Activated T-cell treated with anti-CD3 and anti-CD28 coated beads, Interleukin-2, amount 50 U/mL, for 24 hours (primary cell): Measurements from ENCODE around the gene ZNF345.

Experiments
- DNase-seq: peaks from one replicate; pipeline ENCODE4 v3.0.0-alpha.2; 2020
- H3K27ac Mint-ChIP-seq: 2 replicates; pipeline ENCODE4 v1.8.0; 2020; ENCODE audit warnings: mild to moderate bottlenecking, mixed read lengths
- H3K27me3 Mint-ChIP-seq: 2 replicates; pipeline ENCODE4 v1.8.0; 2020; ENCODE audit warnings: mixed read lengths
- H3K36me3 Mint-ChIP-seq: 2 replicates; pipeline ENCODE4 v1.8.0; 2020; ENCODE audit warnings: low read depth, mixed read lengths
- H3K4me1 Mint-ChIP-seq: 2 replicates; pipeline ENCODE4 v1.8.0; 2020; ENCODE audit warnings: low read depth, mixed read lengths
- H3K4me3 Mint-ChIP-seq: 2 replicates; pipeline ENCODE4 v1.8.0; 2020; ENCODE audit warnings: mild to moderate bottlenecking, moderate library complexity, mixed read lengths
- H3K9me3 Mint-ChIP-seq: 2 replicates; pipeline ENCODE4 v1.8.0; 2020; ENCODE audit warnings: mixed read lengths

Gene ZNF345

DNA sequence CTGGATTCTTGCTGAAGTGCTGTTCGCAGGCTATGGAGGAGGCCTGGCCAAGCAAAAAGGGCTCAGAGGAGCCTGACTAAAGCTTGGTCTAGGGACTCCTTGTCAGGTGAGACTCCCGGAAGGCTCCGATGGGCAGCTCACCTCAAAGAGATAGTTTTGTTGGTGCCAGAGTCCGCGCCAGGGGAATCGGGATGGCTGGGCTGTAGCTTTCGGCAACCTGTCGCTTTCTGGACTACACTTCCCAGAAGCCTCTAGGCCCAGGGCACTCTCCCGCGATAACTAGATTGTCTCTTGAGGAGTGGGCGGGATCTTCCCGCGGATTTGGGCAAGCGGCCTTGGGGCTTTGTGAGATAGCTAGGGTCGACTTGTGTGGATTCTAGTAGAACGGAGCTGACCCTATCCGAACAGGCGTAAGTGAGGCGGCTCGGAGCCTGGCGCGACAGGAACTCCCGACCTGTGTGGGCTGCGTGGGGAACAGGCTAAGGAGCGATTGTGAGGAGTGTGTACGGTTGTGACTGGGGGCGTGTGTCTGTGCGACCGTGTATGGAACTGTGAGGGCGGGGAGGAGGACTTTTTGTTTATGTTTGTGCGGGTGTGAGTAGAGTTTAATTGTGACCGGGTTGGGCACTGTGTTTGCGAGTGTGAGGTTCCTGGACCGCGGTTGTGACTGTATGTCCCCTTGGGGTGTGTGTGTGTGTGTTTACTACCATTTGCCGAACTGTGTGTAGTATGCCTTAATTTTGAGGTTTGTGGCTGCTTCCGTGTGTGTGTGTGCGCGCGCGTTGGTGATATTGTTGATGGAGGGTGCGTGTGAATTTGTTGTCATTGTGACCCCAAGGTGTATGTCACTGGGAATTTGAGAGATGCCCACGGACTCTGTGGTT, at the start of gene ZNF345:
Gene ZNF345, plus strand, starts transcription at position 318 of the 884 bp plus-strand sequence. CDS start 25,955 bp downstream, outside the sequence.
- Mint-ChIP-seq H3K4me1 (peaks cover 16% of the 10 kb centered on the region), H3K4me3 (no peak within 1 kb of the TSS), H3K27me3 (no peaks in the 10 kb centered on the region), H3K9me3 (peaks cover 26% of the 10 kb centered on the region), H3K36me3 (peaks cover 33% of the 10 kb centered on the region), H3K27ac (no peak within 1 kb of the TSS)
- DNase-seq: peak; percentile 85

DNA sequence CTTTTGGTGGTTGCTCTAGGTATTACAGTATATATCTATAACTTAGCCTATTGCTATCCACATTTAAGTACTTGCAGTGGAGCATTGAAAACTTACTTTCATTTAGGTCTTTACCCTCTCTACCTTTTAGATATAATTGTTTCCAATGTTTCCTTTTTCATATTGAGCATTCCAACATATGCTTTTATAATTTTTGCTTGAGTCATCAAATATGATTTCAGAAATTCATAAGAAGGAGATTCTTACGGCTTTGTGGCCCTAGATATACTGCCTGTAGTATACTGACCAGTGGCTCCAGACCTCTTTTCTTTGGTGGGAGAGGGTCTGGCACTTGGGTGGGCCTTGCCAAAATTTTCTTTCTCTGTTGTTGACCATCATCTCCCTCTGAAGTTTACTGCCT, 45.3 kb upstream of the ZNF345 start:
- Mint-ChIP-seq H3K4me3 (no peak overlapping the region), H3K27ac (no peak overlapping the region), H3K27me3 (no peaks in the 10 kb centered on the region), H3K36me3 (peaks cover 91% of the 10 kb centered on the region), H3K9me3 (peaks cover 47% of the 10 kb centered on the region), H3K4me1 (no peaks in the 10 kb centered on the region)
- DNase-seq: no peak

DNA sequence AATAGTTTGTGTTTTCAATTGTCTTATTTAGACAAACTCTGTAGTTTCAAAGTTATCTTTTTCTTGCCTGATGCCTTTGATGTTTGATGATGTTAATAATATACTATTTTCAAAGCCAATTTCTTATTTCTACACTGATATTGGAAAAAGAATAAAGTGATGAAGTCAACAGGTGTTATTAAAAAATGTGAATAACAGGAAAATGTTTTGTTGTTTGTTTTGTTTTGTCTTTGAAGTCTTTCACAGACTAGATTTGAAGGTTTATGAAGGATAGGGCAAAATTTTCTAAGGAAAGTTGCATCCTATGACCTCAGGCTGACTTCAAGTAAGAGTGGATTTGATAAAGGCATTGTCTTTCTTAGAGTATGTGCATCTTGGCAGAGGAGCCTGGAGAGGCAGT, 43.6 kb upstream of the ZNF345 start:
- Mint-ChIP-seq H3K4me1 (no peaks in the 10 kb centered on the region), H3K27me3 (no peaks in the 10 kb centered on the region), H3K4me3 (no peak overlapping the region), H3K27ac (no peak overlapping the region), H3K36me3 (peaks cover 91% of the 10 kb centered on the region), H3K9me3 (peaks cover 54% of the 10 kb centered on the region)
- no peak for DNase-seq

DNA sequence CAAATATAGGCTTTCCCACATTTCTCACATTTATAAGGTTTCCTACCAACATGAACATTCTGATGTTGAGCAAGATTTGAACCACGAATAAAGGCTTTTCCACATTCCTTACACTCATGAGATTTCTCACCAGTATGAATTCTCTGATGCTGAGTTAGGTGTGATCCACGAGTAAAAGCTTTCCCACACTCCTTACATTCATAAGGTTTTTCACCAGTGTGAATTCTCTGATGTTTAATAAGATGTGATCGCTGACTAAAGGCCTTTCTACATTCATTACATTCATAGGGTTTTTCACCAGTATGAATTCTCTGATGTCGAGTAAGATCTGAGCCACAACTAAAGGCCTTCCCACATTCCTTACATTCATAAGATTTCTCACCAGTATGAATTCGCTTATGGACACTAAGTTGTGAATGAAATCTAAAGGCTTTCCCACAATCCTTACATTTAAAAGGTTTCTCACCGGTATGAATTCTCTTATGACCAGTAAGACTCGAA, 31.5 kb upstream of the ZNF345 start:
- Mint-ChIP-seq H3K4me3 (no peak overlapping the region), H3K27me3 (no peaks in the 10 kb centered on the region), H3K27ac (no peak overlapping the region), H3K9me3 (peaks cover 47% of the 10 kb centered on the region), H3K36me3 (peaks cover 98% of the 10 kb centered on the region), H3K4me1 (no peaks in the 10 kb centered on the region)
- DNase-seq: no peak

DNA sequence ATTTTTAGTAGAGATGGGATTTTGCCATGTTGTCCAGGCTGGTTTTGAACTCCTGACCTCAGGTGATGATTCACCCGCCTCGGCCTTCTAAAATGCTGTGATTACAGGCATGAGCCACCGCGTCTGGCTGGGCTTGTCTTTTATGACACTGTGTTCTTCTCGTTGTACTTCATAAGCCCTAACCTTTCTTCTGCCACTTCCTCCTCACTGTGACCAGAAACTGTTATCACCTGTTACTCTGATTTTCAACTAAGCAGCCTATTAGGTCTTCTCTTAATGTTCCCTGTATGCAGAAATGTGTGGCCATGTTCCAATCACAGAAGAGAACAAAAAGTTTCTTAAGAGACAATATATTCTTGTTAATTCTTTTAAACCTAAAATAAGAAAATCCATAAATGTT, 28.9 kb upstream of the ZNF345 start:
- Mint-ChIP-seq H3K27ac (no peak overlapping the region), H3K27me3 (no peaks in the 10 kb centered on the region), H3K4me1 (no peaks in the 10 kb centered on the region), H3K36me3 (peaks cover 96% of the 10 kb centered on the region), H3K9me3 (peaks cover 56% of the 10 kb centered on the region), H3K4me3 (no peak overlapping the region)
- no peak for DNase-seq

DNA sequence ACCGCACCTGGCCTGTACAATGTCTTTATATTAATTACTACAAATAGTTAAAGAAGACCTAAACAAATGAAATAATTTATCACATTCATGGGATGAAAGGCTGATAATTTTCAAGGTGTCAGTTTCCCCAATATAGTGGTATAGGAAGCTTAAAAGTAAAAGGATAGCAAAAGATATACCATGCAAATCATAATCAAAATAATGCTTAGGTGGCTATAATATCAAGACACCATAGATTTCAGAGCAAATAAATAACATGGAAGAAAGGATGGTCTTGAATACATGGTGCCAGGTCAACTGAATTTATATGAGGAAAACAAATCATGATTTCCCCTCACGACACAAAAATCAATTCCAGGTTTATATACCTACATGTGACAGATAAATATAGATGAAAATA, 17.2 kb upstream of the ZNF345 start:
- H3K4me1 Mint-ChIP-seq: peaks cover 3% of the 10 kb centered on the region
- DNase-seq: no peak
- H3K36me3 Mint-ChIP-seq: peaks cover 23% of the 10 kb centered on the region
- no peak overlapping the region for H3K4me3 Mint-ChIP-seq
- no peak overlapping the region for H3K27ac Mint-ChIP-seq
- H3K9me3 Mint-ChIP-seq: peaks cover 56% of the 10 kb centered on the region
- H3K27me3 Mint-ChIP-seq: no peaks in the 10 kb centered on the region

DNA sequence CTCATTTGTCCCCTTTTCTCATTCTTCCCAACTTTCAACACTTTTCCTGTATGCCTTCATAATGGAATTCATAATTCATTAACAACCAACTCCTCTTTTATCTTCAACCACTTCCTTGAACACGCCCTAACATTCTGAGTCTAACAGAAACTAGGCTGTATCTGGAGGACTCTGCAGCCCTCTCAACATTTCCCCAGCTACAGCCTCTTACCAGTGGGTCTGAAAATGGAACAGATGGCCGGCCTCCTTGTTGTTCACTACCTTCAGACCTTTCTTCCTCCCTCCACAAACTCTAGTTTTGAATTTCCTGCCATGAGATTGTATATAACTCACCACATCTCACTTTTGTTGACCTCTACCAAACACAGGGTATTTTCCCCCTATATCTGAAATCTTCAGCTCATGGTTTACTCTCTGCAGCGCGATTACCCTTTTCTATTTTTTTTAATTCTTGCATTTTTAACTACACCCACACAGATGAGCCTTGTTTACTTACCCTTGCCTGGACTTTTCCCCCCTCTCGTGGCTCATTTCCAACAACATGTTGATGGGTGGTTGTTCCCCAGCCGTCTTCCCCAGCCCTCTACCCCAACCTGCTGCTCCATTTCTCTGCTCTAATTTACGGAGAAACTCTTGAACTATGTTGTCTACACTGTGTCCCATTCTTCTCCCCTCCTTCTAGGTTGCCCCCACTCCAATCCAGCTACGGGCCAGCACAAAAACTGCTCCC, 13.3 kb upstream of the ZNF345 start:
- H3K27ac Mint-ChIP-seq: no peak overlapping the region
- H3K27me3 Mint-ChIP-seq: no peaks in the 10 kb centered on the region
- H3K9me3 Mint-ChIP-seq: peaks cover 42% of the 10 kb centered on the region
- no peak for DNase-seq
- peaks cover 20% of the 10 kb centered on the region for H3K36me3 Mint-ChIP-seq
- peaks cover 5% of the 10 kb centered on the region for H3K4me1 Mint-ChIP-seq
- H3K4me3 Mint-ChIP-seq: no peak overlapping the region

DNA sequence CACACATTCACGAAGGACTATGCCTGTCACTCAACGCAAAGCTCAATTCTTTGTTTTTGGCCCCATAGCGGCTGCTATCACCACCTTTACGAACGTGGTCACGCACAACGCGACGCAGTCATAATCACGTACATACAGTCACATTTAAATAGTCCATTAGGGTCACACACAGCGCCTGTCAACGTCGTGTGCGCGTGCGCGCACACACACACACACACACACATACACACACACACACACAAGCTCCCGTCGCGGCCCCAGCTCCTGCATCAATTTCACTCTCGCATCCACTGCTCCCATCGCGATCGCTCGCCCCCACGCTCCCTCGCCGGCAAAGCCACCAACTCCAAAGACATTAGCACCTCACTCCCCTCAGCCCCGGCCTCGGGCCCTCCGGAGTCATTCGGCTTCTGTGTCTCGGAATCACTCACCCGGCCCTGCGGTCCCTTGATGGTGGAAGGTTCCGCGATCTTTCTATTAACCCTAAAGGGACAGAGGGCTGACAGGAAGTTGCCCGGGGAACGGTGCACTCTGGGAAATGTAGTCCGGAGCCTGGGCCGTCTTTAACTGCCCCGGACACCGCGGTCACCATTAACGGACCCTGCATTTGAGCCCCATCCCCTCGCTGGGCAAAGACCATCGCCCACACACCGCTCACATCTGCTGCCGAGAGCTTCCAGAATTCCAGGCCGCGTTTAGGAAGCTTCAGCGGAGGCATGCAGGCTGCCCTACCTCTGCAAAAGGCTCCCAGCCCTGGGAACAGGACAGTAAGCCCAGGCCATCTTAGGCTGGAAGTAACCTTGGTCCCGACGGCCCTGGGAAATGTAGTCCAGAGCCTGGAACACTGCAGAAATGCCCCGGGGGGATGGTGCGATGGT, 12.5 kb upstream of the ZNF345 start, which contains the start of gene ZNF790:
Gene ZNF790, minus strand, starts transcription at position 482 of the 878 bp plus-strand sequence. CDS start 12,768 bp downstream, outside the sequence.
- H3K9me3 Mint-ChIP-seq: peaks cover 38% of the 10 kb centered on the region
- no peaks in the 10 kb centered on the region for H3K27me3 Mint-ChIP-seq
- H3K4me3 Mint-ChIP-seq: no peak within 1 kb of the TSS
- DNase-seq: peak; percentile 90
- peak within 1 kb of the TSS; percentile 20 for H3K27ac Mint-ChIP-seq
- peaks cover 27% of the 10 kb centered on the region for H3K36me3 Mint-ChIP-seq
- H3K4me1 Mint-ChIP-seq: peaks cover 5% of the 10 kb centered on the region

DNA sequence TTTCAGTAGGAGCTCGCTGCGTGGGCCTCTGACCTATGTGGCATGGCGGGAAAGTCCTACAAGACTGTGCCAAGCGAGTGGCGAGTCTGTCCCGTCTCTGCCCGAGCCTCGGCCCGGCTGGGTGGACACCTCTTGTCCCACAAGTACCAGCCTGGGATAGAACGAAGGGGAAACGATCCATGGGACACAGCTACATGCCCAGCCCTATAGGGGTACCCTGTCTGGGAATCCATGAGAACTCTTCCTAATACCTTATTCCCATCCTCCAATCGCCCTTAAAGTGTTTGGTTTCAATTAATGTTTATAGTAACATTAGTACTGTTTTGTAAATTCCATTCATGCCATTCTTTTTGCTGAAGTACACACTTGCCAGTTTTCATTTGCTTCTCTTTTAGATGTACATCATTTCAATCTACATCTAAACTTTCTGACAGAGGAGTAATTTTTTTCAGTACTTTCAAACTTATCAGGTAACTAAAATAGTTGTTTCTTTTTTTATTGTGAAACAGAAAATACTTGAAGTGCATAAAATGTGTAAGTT, 11.8 kb upstream of the ZNF345 start:
- Mint-ChIP-seq H3K27ac (peak overlapping the region; percentile 20), H3K36me3 (peaks cover 32% of the 10 kb centered on the region), H3K27me3 (no peaks in the 10 kb centered on the region), H3K4me3 (no peak overlapping the region), H3K4me1 (peaks cover 5% of the 10 kb centered on the region), H3K9me3 (peaks cover 33% of the 10 kb centered on the region)
- DNase-seq: no peak

DNA sequence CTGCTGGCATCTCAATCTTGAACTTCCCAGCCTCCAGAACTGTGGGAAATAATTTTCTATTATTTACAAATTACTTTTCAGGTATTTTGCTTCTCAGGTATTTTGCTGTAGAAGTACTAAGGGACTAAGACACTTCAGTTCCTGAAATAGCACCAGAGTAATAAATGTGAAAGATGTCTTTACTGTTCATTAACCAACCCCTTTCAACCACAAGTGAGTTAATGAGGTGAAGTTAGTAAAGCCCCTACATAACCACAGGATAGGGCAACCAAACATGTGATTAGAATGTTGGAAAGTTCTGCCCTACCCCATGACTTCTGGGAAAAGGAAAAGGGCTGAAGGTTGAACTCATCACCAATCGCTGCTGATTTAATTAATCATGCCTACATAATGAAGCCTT, 2.7 kb upstream of the ZNF345 start:
- no peak for DNase-seq
- peaks cover 50% of the 10 kb centered on the region for H3K36me3 Mint-ChIP-seq
- H3K9me3 Mint-ChIP-seq: peaks cover 21% of the 10 kb centered on the region
- no peak overlapping the region for H3K27ac Mint-ChIP-seq
- H3K4me1 Mint-ChIP-seq: peaks cover 16% of the 10 kb centered on the region
- no peaks in the 10 kb centered on the region for H3K27me3 Mint-ChIP-seq
- H3K4me3 Mint-ChIP-seq: no peak overlapping the region

DNA sequence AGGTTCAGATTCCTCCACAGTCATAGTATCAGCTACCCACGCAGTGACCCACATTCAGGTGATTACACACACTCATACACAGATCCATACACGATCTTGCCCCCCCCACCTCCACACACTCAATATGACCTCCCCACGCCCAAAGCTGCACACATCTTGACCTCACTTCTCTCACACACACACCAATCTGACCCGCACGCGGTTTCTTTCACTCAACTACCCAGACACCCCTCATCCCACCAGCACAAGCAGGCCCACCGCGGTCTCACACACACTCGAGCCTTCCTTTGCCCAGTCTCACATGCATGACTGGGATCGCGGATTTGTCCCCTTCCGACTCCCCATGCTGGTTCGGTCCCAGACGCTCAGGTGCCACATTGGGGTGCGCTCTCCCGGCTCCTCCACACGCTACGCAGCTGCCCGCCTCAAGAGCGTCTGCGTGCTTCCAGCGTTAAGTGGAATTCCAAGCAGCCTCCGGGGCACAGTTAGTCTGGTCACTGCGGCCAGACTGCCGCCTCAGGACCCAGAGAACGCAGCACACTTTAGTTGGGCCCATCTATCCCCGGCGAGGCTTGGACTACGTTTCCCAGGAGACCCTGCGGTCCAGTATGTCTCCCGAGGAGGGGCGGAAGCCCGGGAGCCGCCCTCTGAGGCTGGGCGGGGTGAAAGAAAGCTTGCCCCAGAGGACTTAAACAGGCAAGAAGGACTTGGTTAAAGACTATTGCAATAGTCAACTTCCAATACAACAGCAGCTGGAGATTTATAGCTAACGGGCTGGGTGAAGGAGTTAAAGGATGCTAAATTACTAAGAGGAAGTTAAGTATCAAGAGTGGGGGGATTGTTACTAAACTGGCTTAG, 746 bp upstream of the ZNF345 start:
- Mint-ChIP-seq H3K4me3 (no peak overlapping the region), H3K36me3 (peaks cover 36% of the 10 kb centered on the region), H3K27ac (no peak overlapping the region), H3K9me3 (peaks cover 27% of the 10 kb centered on the region), H3K4me1 (peaks cover 16% of the 10 kb centered on the region), H3K27me3 (no peaks in the 10 kb centered on the region)
- DNase-seq: peak; percentile 90

DNA sequence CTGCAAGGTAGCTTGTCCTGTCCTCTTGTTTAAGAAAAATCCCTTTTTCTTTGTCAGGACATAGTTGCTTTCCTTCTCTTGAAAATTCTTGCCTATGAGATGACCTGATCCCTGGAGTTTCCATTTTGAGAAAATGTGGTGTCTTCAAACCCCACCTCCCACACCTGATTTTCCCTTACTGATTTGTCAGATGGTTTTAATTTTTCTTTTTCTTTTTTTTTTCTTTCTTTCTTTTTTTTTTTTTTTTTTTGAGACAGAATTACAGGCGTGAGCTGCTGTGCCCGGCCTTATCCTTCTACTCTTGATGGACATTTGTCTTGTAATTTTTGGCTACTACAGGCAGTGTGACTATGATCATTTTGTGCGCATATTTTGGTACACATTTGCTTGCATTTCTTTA, 1.2 kb downstream of the ZNF345 start:
- Mint-ChIP-seq H3K36me3 (peaks cover 33% of the 10 kb centered on the region), H3K9me3 (peaks cover 26% of the 10 kb centered on the region), H3K27ac (no peak overlapping the region), H3K4me1 (peaks cover 15% of the 10 kb centered on the region), H3K4me3 (no peak overlapping the region), H3K27me3 (no peaks in the 10 kb centered on the region)
- no peak for DNase-seq
